ENCODE results near the gene TRAP1. TPM values are rescaled to one million over a fixed set of nuclear protein-coding genes. Genes with fewer than 3 reads are reported as not detected.

The TRAP1 gene
- total RNA-seq, 1 experiment from 2014 or later = 63.1 TPM

- DNase-seq (ENCODE audit: low read depth) = no peak
These were observed 3.6 kb downstream of the TRAP1 start for GRCh38 chr16:3713587-3714242.

- no peak for DNase-seq (ENCODE audit: low read depth)
These were observed 4.4 kb downstream of the TRAP1 start for GRCh38 chr16:3712861-3713372.

GRCh38 chr16:3706253-3707012 lies 10.9 kb downstream of the TRAP1 start:
- DNase-seq (ENCODE audit: low read depth) = no peak

GRCh38 chr16:3702082-3702481 lies 15.2 kb downstream of the TRAP1 start:
- DNase-seq (ENCODE audit: low read depth) = no peak

GRCh38 chr16:3701531-3701930 lies 15.8 kb downstream of the TRAP1 start:
- DNase-seq (ENCODE audit: low read depth) = no peak

- DNase-seq (ENCODE audit: low read depth) = no peak
These were observed 18.4 kb downstream of the TRAP1 start for GRCh38 chr16:3698941-3699340.

- peak; percentile 61 for DNase-seq (ENCODE audit: low read depth)
These were observed 20.7 kb downstream of the TRAP1 start for GRCh38 chr16:3696425-3697218.

- no peak for DNase-seq (ENCODE audit: low read depth)
These were observed 21.5 kb downstream of the TRAP1 start for GRCh38 chr16:3695610-3696369.

GRCh38 chr16:3694051-3694450 lies 23.3 kb downstream of the TRAP1 start:
- no peak for DNase-seq (ENCODE audit: low read depth)

- DNase-seq (ENCODE audit: low read depth) = no peak
These were observed 25.6 kb downstream of the TRAP1 start for GRCh38 chr16:3691761-3692160.

- peak; percentile 10 for DNase-seq (ENCODE audit: low read depth)
These were observed 26.2 kb downstream of the TRAP1 start for GRCh38 chr16:3690980-3691720.

GRCh38 chr16:3690470-3690928 lies 26.8 kb downstream of the TRAP1 start:
- peak; percentile 86 for DNase-seq (ENCODE audit: low read depth)

GRCh38 chr16:3689731-3690130 lies 27.6 kb downstream of the TRAP1 start:
- no peak for DNase-seq (ENCODE audit: low read depth)

- no peak for DNase-seq (ENCODE audit: low read depth)
These were observed 29.5 kb downstream of the TRAP1 start for GRCh38 chr16:3687792-3688191.

- no peak for DNase-seq (ENCODE audit: low read depth)
These were observed 30.3 kb downstream of the TRAP1 start for GRCh38 chr16:3687021-3687420.

- DNase-seq (ENCODE audit: low read depth) = peak; percentile 27
These were observed 36.1 kb downstream of the TRAP1 start for GRCh38 chr16:3681206-3681605.

- no peak for DNase-seq (ENCODE audit: low read depth)
These were observed 39.3 kb downstream of the TRAP1 start for GRCh38 chr16:3677994-3678393.

- DNase-seq (ENCODE audit: low read depth) = no peak
These were observed 41.7 kb downstream of the TRAP1 start for GRCh38 chr16:3675601-3676130.

GRCh38 chr16:3674513-3675295 lies 42.6 kb downstream of the TRAP1 start:
- DNase-seq (ENCODE audit: low read depth) = no peak
